ENCODE results near the gene SCN3B.

Gene SCN3B

GRCh38 chr11:123654566-123655081 lies at the start of gene SCN3B:
SCN3B (minus strand) TSS chr11:123654624; CDS start chr11:123653801, 823 bp downstream.
- no peak within 1 kb of the TSS for H3K27ac ChIP-seq
- H3K4me1 ChIP-seq (ENCODE audit: control insufficient read depth in 1 of 2, insufficient read depth in 1 of 2, low read depth in 1 of 2, low read length in 1 of 2) = peaks cover 0 to 13% of the 10 kb centered on the region in 2 experiments
- H3K4me3 ChIP-seq (ENCODE audit: low read depth in 1 of 2, low read length in 1 of 2) = peak within 1 kb of the TSS; percentile 35 to 43
- TF ChIP-seq, protein P1, sequence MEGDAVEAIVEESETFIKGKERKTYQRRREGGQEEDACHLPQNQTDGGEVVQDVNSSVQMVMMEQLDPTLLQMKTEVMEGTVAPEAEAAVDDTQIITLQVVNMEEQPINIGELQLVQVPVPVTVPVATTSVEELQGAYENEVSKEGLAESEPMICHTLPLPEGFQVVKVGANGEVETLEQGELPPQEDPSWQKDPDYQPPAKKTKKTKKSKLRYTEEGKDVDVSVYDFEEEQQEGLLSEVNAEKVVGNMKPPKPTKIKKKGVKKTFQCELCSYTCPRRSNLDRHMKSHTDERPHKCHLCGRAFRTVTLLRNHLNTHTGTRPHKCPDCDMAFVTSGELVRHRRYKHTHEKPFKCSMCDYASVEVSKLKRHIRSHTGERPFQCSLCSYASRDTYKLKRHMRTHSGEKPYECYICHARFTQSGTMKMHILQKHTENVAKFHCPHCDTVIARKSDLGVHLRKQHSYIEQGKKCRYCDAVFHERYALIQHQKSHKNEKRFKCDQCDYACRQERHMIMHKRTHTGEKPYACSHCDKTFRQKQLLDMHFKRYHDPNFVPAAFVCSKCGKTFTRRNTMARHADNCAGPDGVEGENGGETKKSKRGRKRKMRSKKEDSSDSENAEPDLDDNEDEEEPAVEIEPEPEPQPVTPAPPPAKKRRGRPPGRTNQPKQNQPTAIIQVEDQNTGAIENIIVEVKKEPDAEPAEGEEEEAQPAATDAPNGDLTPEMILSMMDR (IDR thresholded peaks at IDR 0.05) = no peak
- H3K36me3 ChIP-seq = no peaks in the 10 kb centered on the region
- H3K9me3 ChIP-seq = no peaks in the 10 kb centered on the region
- peaks cover 78% of the 10 kb centered on the region for H3K27me3 ChIP-seq

DNA sequence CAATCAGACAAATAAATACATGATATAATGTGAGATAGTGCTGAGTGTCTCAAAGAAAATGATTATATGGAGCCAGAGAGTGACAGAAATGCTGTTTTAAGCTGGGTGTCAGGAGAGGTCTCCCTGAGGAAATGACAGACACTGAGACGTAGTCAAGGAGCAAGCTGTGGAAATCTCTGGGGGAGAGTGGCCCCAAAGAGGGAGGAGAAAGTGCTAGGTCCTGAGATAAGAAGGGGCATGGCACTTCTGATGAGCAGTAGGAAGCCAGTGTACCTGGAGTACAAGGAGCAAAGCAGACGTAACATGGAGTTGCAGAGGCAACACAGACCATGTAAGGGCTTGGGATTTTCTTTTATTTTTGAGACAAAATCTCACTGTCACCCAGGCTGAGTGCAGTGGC lies 48.3 kb upstream of the SCN3B start:
- TF ChIP-seq, protein P1 (IDR thresholded peaks at IDR 0.05) = no peak
- no peaks in the 10 kb centered on the region for H3K4me1 ChIP-seq (ENCODE audit: control insufficient read depth in 1 of 2, insufficient read depth in 1 of 2, low read depth in 1 of 2, low read length in 1 of 2)
- no peaks in the 10 kb centered on the region for H3K27me3 ChIP-seq
- H3K4me3 ChIP-seq (ENCODE audit: low read depth in 1 of 2, low read length in 1 of 2) = no peak overlapping the region
- H3K27ac ChIP-seq = no peak overlapping the region
- no peaks in the 10 kb centered on the region for H3K36me3 ChIP-seq
- no peaks in the 10 kb centered on the region for H3K9me3 ChIP-seq

GRCh38 chr11:123702139-123702538 lies 47.7 kb upstream of the SCN3B start:
- Histone ChIP-seq H3K36me3 (no peaks in the 10 kb centered on the region), H3K4me3 (ENCODE audit: low read depth in 1 of 2, low read length in 1 of 2) (no peak overlapping the region), H3K9me3 (no peaks in the 10 kb centered on the region), H3K27me3 (no peaks in the 10 kb centered on the region), H3K4me1 (ENCODE audit: control insufficient read depth in 1 of 2, insufficient read depth in 1 of 2, low read depth in 1 of 2, low read length in 1 of 2) (no peaks in the 10 kb centered on the region), H3K27ac (no peak overlapping the region)
- TF ChIP-seq, protein P1 (IDR thresholded peaks at IDR 0.05) = no peak

DNA sequence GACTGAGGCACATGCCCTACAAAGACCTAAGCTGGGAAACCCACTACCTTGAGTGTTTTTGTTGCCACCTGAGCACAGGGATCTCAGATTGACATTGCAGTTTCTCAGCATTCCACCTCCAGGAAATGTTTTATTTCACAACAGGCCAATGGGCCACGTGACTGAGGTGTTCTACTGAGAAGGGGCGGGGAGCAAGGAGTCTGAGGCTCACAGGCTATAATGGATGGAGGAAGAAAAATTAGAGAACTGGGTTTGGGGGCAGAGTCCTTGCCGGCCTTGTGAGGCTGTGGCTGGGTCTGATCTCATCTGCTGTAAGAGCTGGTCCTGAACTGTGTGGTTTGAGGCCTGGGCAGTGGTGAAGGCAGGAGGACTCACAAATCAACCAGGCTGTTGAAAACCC lies 46.3 kb upstream of the SCN3B start:
- no peak overlapping the region for H3K4me3 ChIP-seq (ENCODE audit: low read depth in 1 of 2, low read length in 1 of 2)
- H3K27ac ChIP-seq = no peak overlapping the region
- H3K27me3 ChIP-seq = no peaks in the 10 kb centered on the region
- H3K4me1 ChIP-seq (ENCODE audit: control insufficient read depth in 1 of 2, insufficient read depth in 1 of 2, low read depth in 1 of 2, low read length in 1 of 2) = no peaks in the 10 kb centered on the region
- TF ChIP-seq, protein P1 (IDR thresholded peaks at IDR 0.05) = no peak
- H3K36me3 ChIP-seq = no peaks in the 10 kb centered on the region
- no peaks in the 10 kb centered on the region for H3K9me3 ChIP-seq

DNA sequence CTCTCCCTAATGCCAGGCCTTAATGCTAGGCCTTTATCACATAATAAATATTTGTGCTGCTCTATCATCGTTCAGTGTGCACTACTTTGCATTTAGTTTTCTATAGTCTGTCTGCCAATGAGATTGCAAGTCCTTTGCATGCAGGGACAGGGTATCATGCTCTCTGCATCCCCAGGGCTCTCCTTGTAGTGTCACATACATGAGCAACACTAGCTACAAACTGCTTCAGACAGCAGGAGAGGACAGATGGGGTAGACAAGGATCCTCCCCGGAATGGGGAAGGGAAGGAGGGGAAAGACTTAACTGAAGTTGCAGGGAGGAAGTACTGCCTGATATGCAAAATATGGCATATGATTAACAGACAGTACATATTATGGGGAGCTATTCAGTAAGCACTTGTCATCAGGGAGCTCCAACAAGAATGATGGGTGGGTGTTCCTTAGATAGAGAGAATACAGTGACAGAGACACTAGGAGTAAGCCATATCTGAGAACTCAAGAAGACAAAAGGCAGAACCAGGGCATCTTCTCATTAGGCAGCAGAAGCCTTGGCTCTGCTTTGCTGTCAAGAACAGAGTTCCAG lies 44.2 kb upstream of the SCN3B start:
- Histone ChIP-seq H3K4me1 (ENCODE audit: control insufficient read depth in 1 of 2, insufficient read depth in 1 of 2, low read depth in 1 of 2, low read length in 1 of 2) (no peaks in the 10 kb centered on the region), H3K36me3 (no peaks in the 10 kb centered on the region), H3K27me3 (no peaks in the 10 kb centered on the region), H3K9me3 (no peaks in the 10 kb centered on the region), H3K4me3 (ENCODE audit: low read depth in 1 of 2, low read length in 1 of 2) (no peak overlapping the region), H3K27ac (no peak overlapping the region)
- TF ChIP-seq, protein P1 (IDR thresholded peaks at IDR 0.05) = no peak

Measured in neutrophil (primary cell).